K562 (cell line): ENCODE results near the gene SERPINB5.

ENCODE experiments used
- ELF4 ChIP-seq: fragments of 450-650 bp; formaldehyde crosslinking; IDR thresholded peaks from 2 replicates; pipeline ENCODE4 v1.4.0; 2022; ENCODE audit warnings: missing genetic modification characterization
- MXI1 ChIP-seq: IDR thresholded peaks from 2 replicates; pipeline ENCODE4 v1.6.1; 2011; ENCODE audit warnings: low read depth, mild to moderate bottlenecking, improper control_type of control experiment, low read length
- ZNF134 ChIP-seq: fragments of 250-450 bp; sonication (Bioruptor Pico); conservative IDR thresholded peaks from 2 replicates; pipeline ENCODE4 v1.4.0; 2020
- TF ChIP-seq, protein P1 (sequence below): IDR thresholded peaks from 2 replicates; pipeline ENCODE4 v1.6.1; 2014; ENCODE audit warnings: antibody characterized with exemption

DNA sequence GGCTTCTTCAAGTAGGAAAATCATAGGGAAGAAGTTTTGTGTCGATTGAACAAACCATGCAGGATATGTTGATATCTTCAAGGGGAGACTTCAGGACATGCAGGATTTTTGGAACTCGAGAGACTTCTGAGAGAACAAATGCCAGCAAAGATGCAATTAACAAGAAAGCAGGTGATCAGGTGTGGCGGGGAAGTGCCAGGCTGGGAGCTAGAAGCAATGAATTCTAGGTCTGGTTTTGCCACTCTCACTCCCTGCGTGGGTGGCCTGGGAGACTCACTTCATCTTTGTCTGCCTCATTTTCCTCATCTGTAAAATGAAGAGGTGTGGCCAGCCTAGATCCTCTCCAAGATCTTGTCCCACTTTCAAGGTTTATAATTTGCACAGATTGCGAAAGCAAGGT, 3.1 kb downstream of the SERPINB5 start:
- TF ChIP-seq MXI1, result no peak
- no peak for TF ChIP-seq ELF4 (CRISPR knock-in tag)
- TF ChIP-seq, protein P1, sequence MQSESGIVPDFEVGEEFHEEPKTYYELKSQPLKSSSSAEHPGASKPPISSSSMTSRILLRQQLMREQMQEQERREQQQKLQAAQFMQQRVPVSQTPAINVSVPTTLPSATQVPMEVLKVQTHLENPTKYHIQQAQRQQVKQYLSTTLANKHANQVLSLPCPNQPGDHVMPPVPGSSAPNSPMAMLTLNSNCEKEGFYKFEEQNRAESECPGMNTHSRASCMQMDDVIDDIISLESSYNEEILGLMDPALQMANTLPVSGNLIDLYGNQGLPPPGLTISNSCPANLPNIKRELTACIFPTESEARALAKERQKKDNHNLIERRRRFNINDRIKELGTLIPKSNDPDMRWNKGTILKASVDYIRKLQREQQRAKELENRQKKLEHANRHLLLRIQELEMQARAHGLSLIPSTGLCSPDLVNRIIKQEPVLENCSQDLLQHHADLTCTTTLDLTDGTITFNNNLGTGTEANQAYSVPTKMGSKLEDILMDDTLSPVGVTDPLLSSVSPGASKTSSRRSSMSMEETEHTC, result no peak
- no peak for TF ChIP-seq ZNF134 (CRISPR knock-in tag)
